Naive thymus-derived CD4-positive, alpha-beta T cell (primary cell): Measurements from ENCODE around the gene MEIOB. TPM values are rescaled to one million over a fixed set of nuclear protein-coding genes. Genes with fewer than 3 reads are reported as not detected.
"Not testable (repeated sequence)": the region's sequence is repeated elsewhere in the genome, so short reads cannot be mapped to it uniquely, and the experiment has no call there.

Experiments used
- ATAC-seq: fragments of 150-1000 bp; cut with Tn5 transposase; 2 replicates; pipeline ENCODE4 v1.10.0; 2021; ENCODE audit warnings: mild to moderate bottlenecking, moderate library complexity
- CTCF ChIA-PET: fragments of 350-600 bp; sonication (Branson Sonifier 250); formaldehyde crosslinking; loops from one replicate; lab custom pipeline; 2021; ENCODE audit warnings: antibody characterized with exemption; lab: Charles Lee
- POLR2A ChIA-PET: fragments of 350-600 bp; sonication (Branson Sonifier 250); formaldehyde crosslinking; loops from one replicate; lab custom pipeline; 2021; ENCODE audit warnings: antibody characterized with exemption, inconsistent platforms; lab: Charles Lee
- DNase-seq, 9 donors: peaks; one replicate each; pipeline versions ENCODE4 v3.0.0 to v3.0.0-alpha.2; 2020 to 2022; ENCODE audit warnings: mixed read lengths in 1 of 9
- H3K27ac ChIP-seq: one replicate; pipeline ENCODE4 v1.7.0; 2013; ENCODE audit warnings: mild to moderate bottlenecking, low read depth, low read length, moderate library complexity
- H3K27me3 ChIP-seq, 2 donors: one replicate each; pipeline ENCODE4 v1.7.0; 2013; ENCODE audit warnings: low read length in 2 of 2, mild to moderate bottlenecking in 2 of 2, moderate library complexity in 2 of 2; ENCODE audit not compliant: control insufficient read depth in 2 of 2, insufficient read depth in 2 of 2
- H3K36me3 ChIP-seq, 3 experiments: 1 replicate in 2 of 3; 2 replicates in 1 of 3; pipeline ENCODE4 v1.7.0; 2013; ENCODE audit warnings: low read length in 3 of 3, mild to moderate bottlenecking in 3 of 3, moderate library complexity in 1 of 3; ENCODE audit not compliant: insufficient read depth in 3 of 3, control insufficient read depth in 2 of 3
- H3K4me1 ChIP-seq, 2 donors: one replicate each; pipeline ENCODE4 v1.7.0; 2013; ENCODE audit warnings: low read length in 2 of 2, mild to moderate bottlenecking in 2 of 2, moderate library complexity in 1 of 2; ENCODE audit not compliant: control insufficient read depth in 2 of 2, insufficient read depth in 2 of 2
- H3K4me3 ChIP-seq: 2 replicates; pipeline ENCODE4 v1.7.0; 2013; ENCODE audit warnings: mild to moderate bottlenecking, low read length
- H3K9me3 ChIP-seq, 3 experiments: 1 replicate in 2 of 3; 2 replicates in 1 of 3; pipeline ENCODE4 v1.7.0; 2013; ENCODE audit warnings: low read length in 3 of 3; ENCODE audit not compliant: control insufficient read depth in 2 of 3
- H3K27ac Mint-ChIP-seq, 9 donors: one replicate each; pipeline ENCODE4 v1.8.0; 2020 to 2022; ENCODE audit warnings: mixed read lengths in 9 of 9, mild to moderate bottlenecking in 8 of 9, moderate library complexity in 5 of 9, inconsistent platforms in 2 of 9
- H3K27me3 Mint-ChIP-seq, 5 donors: one replicate each; pipeline ENCODE4 v1.8.0; 2021 to 2022; ENCODE audit warnings: mixed read lengths in 5 of 5, mild to moderate bottlenecking in 1 of 5
- H3K36me3 Mint-ChIP-seq, 5 donors: one replicate each; pipeline ENCODE4 v1.8.0; 2020 to 2022; ENCODE audit warnings: mixed read lengths in 5 of 5, mild to moderate bottlenecking in 3 of 5, inconsistent platforms in 1 of 5
- H3K4me1 Mint-ChIP-seq, 7 donors: one replicate each; pipeline ENCODE4 v1.8.0; 2020 to 2022; ENCODE audit warnings: mixed read lengths in 7 of 7, mild to moderate bottlenecking in 3 of 7, inconsistent platforms in 1 of 7
- H3K4me3 Mint-ChIP-seq, 10 donors: one replicate each; pipeline ENCODE4 v1.8.0; 2020 to 2022; ENCODE audit warnings: mild to moderate bottlenecking in 10 of 10, mixed read lengths in 10 of 10, moderate library complexity in 6 of 10, inconsistent platforms in 2 of 10
- H3K9me3 Mint-ChIP-seq, 11 donors: one replicate each; pipeline ENCODE4 v1.8.0; 2020 to 2022; ENCODE audit warnings: mixed read lengths in 11 of 11, mild to moderate bottlenecking in 4 of 11, inconsistent platforms in 1 of 11, moderate library complexity in 1 of 11
- intact Hi-C, 2 donors: fragments of 100-400 bp; cut with micrococcal nuclease; formaldehyde crosslinking; loops; one replicate each; pipeline ENCODE4 v1.15.1; 2023
- polyA plus RNA-seq, 2 donors: library from polyadenylated mRNA; unstranded; fragments of 300-500 nt; fragmentation: Illumina TruSeq; gene quantifications; one replicate each; pipeline ENCODE4 v1.2.3, GENCODE V29; 2021
- total RNA-seq, 6 experiments: library from RNA in 5 of 6; stranded (reverse) in 5 of 6; gene quantifications; 1 replicate in 5 of 6; 2 replicates in 1 of 6; pipeline ENCODE4 v1.2.3 and lab custom pipeline; 2021 to 2026

The MEIOB gene
- total and polyA plus RNA-seq, 7 experiments from 2014 or later = not detected

GRCh38 chr16:1890024-1890707 is 18.2 kb upstream of the MEIOB start:
- intact Hi-C loops = no loop called here
- Mint-ChIP-seq H3K36me3 (no peaks in the 10 kb centered on the region), H3K4me1 (peaks cover 0 to 2% (median 0%) of the 10 kb centered on the region in 7 donors), H3K4me3 (no peak overlapping the region), H3K27ac (no peak overlapping the region), H3K27me3 (peaks cover 2 to 33% (median 20%) of the 10 kb centered on the region in 5 donors), H3K9me3 (no peaks in the 10 kb centered on the region)
- ChIA-PET CTCF (no interaction called here), POLR2A (no interaction called here)
- no peak overlapping the region for H3K27ac ChIP-seq
- no peaks in the 10 kb centered on the region for H3K27me3 ChIP-seq
- no peaks in the 10 kb centered on the region for H3K9me3 ChIP-seq
- no peaks in the 10 kb centered on the region for H3K4me1 ChIP-seq
- DNase-seq (no peak), ATAC-seq (no peak)
- no peak overlapping the region for H3K4me3 ChIP-seq
- no peaks in the 10 kb centered on the region for H3K36me3 ChIP-seq

GRCh38 chr16:1887711-1888354 is 15.9 kb upstream of the MEIOB start:
- H3K36me3 Mint-ChIP-seq = no peaks in the 10 kb centered on the region
- H3K27ac Mint-ChIP-seq = peak overlapping the region in 1 of 9 donors; percentile 30
- CTCF ChIA-PET = no interaction called here

GRCh38 chr16:1884889-1885288 is 12.9 kb upstream of the MEIOB start:
- Mint-ChIP-seq H3K9me3 (no peaks in the 10 kb centered on the region), H3K4me1 (no peaks in the 10 kb centered on the region), H3K27ac (no peak overlapping the region), H3K4me3 (no peak overlapping the region), H3K27me3 (peaks cover 4 to 17% (median 10%) of the 10 kb centered on the region in 5 donors), H3K36me3 (no peaks in the 10 kb centered on the region)
- Histone ChIP-seq H3K27me3 (no peaks in the 10 kb centered on the region), H3K4me1 (no peaks in the 10 kb centered on the region), H3K36me3 (no peaks in the 10 kb centered on the region), H3K4me3 (no peak overlapping the region), H3K27ac (no peak overlapping the region), H3K9me3 (no peaks in the 10 kb centered on the region)
- DNase-seq = no peak
- CTCF ChIA-PET = no interaction called here
- intact Hi-C loops = no loop called here
- no peak for ATAC-seq
- POLR2A ChIA-PET = no interaction called here

More at GRCh38 chr16:1887711-1888354, 15.9 kb upstream of the MEIOB start:
- H3K36me3 ChIP-seq = no peaks in the 10 kb centered on the region
- H3K9me3 ChIP-seq = no peaks in the 10 kb centered on the region
- no peak overlapping the region for H3K4me3 ChIP-seq
- Mint-ChIP-seq H3K9me3 (no peaks in the 10 kb centered on the region), H3K4me3 (no peak overlapping the region), H3K4me1 (peaks cover 0 to 2% (median 0%) of the 10 kb centered on the region in 7 donors), H3K27me3 (peaks cover 10 to 32% (median 15%) of the 10 kb centered on the region in 5 donors)
- no peak overlapping the region for H3K27ac ChIP-seq
- DNase-seq = no peak
- no peaks in the 10 kb centered on the region for H3K4me1 ChIP-seq
- no peaks in the 10 kb centered on the region for H3K27me3 ChIP-seq
- intact Hi-C loops = no loop called here
- no peak for ATAC-seq
- POLR2A ChIA-PET = interaction anchor here (0.6 kb wide), 1 partner anchor 8 kb away, joined by 8 read pairs; no protein-coding TSS in a partner anchor

- Mint-ChIP-seq H3K4me1 (no peaks in the 10 kb centered on the region), H3K27ac (no peak overlapping the region), H3K4me3 (no peak overlapping the region), H3K9me3 (no peaks in the 10 kb centered on the region), H3K36me3 (no peaks in the 10 kb centered on the region), H3K27me3 (peaks cover 4 to 16% (median 10%) of the 10 kb centered on the region in 5 donors)
- ATAC-seq (peak; percentile 40), DNase-seq (no peak)
- POLR2A ChIA-PET = interaction anchor here (0.6 kb wide), 1 partner anchor 117 kb away, joined by 3 read pairs; no protein-coding TSS in a partner anchor
- CTCF ChIA-PET = no interaction called here
- Histone ChIP-seq H3K4me1 (no peaks in the 10 kb centered on the region), H3K27me3 (no peaks in the 10 kb centered on the region), H3K9me3 (no peaks in the 10 kb centered on the region), H3K36me3 (no peaks in the 10 kb centered on the region), H3K27ac (no peak overlapping the region), H3K4me3 (no peak overlapping the region)
- intact Hi-C loops = no loop called here
Observed at GRCh38 chr16:1884155-1884760, 12.3 kb upstream of the MEIOB start.

GRCh38 chr16:1881172-1881571 is 9.2 kb upstream of the MEIOB start:
- DNase-seq, H3K4me3 ChIP-seq, H3K9me3 Mint-ChIP-seq, POLR2A ChIA-PET, H3K4me3 Mint-ChIP-seq, H3K27ac Mint-ChIP-seq, H3K36me3 ChIP-seq, intact Hi-C loops, H3K4me1 Mint-ChIP-seq, H3K27ac ChIP-seq, H3K27me3 ChIP-seq, H3K4me1 ChIP-seq, H3K36me3 Mint-ChIP-seq, ATAC-seq, H3K9me3 ChIP-seq: not testable (repeated sequence)
- H3K27me3 Mint-ChIP-seq = peaks cover 16 to 28% (median 18%) of the 10 kb centered on the region in 5 donors
- CTCF ChIA-PET = interaction anchor here (0.6 kb wide), 1 partner anchor 31 kb away, joined by 6 read pairs; no protein-coding TSS in a partner anchor

- H3K36me3 Mint-ChIP-seq = no peaks in the 10 kb centered on the region
- no peak overlapping the region for H3K27ac Mint-ChIP-seq
- no peak for DNase-seq
- no peaks in the 10 kb centered on the region for H3K4me1 Mint-ChIP-seq
- no peak for ATAC-seq
- no peak overlapping the region for H3K4me3 Mint-ChIP-seq
- H3K4me3 ChIP-seq = no peak overlapping the region
- no peak overlapping the region for H3K27ac ChIP-seq
- H3K9me3 Mint-ChIP-seq = no peaks in the 10 kb centered on the region
- ChIA-PET CTCF (no interaction called here), POLR2A (interaction anchor here (0.7 kb wide), 1 partner anchor 8 kb away, joined by 8 read pairs; no protein-coding TSS in a partner anchor)
- H3K9me3 ChIP-seq = no peaks in the 10 kb centered on the region
- H3K27me3 Mint-ChIP-seq = peaks cover 16 to 24% (median 20%) of the 10 kb centered on the region in 5 donors
- H3K27me3 ChIP-seq = no peaks in the 10 kb centered on the region
- H3K36me3 ChIP-seq = no peaks in the 10 kb centered on the region
- intact Hi-C loops = loop anchor here in 1 of 2 donors (5.0 kb wide), 1 partner anchor 38 kb away; the partner anchor contains the start of gene HS3ST6
- H3K4me1 ChIP-seq = no peaks in the 10 kb centered on the region
Observed at GRCh38 chr16:1879477-1879876, 7.5 kb upstream of the MEIOB start.
